SK-N-SH (cell line): Measurements from ENCODE around the gene TRMT1. TPM values are rescaled to one million over a fixed set of nuclear protein-coding genes. Genes with fewer than 3 reads are reported as not detected.

Source experiments
- CTCF ChIA-PET: fragments of 300-600, 350-600 bp; formaldehyde crosslinking; extraction: SDS; loops from one replicate; lab custom pipeline; 2021; lab: Yijun Ruan, JAX
- POLR2A ChIA-PET: fragments of 350-600 bp; sonication (Branson Sonifier 250); formaldehyde crosslinking; extraction: SDS; loops from one replicate; lab custom pipeline; 2020; ENCODE audit warnings: antibody characterized with exemption, inconsistent platforms; lab: Yijun Ruan, JAX
- DNase-seq: peaks from one replicate; pipeline ENCODE4 v3.0.0; 2012
- H2AFZ ChIP-seq: fragments of 200-600 bp; sonication (generic); 2 replicates; pipeline ENCODE4 v1.8.1; 2016; ENCODE audit warnings: antibody characterized with exemption, mild to moderate bottlenecking, low read depth
- H3F3A ChIP-seq: fragments of 200-600 bp; sonication (generic); replicated peaks from 2 replicates; pipeline ENCODE3; 2016; ENCODE audit warnings: antibody characterized with exemption, mild to moderate bottlenecking; ENCODE audit not compliant: insufficient read depth
- H3K27ac ChIP-seq, 2 experiments: fragments of 200-500 bp in 1 of 2; fragments of 200-600 bp in 1 of 2; sonication (Bioruptor generic) in 1 of 2; sonication (generic), shearing (Covaris generic) in 1 of 2; 2 replicates each; pipeline versions ENCODE4 v1.5.1 to v1.6.1; 2014 to 2016; ENCODE audit warnings: low read depth in 2 of 2, inconsistent platforms in 1 of 2, low read length in 1 of 2, mild to moderate bottlenecking in 1 of 2, mixed read lengths in 1 of 2
- H3K27me3 ChIP-seq: fragments of 200-600 bp; sonication (generic), shearing (Covaris generic); 2 replicates; pipeline ENCODE4 v1.6.1; 2016; ENCODE audit warnings: mixed run types; ENCODE audit not compliant: insufficient read depth
- H3K36me3 ChIP-seq, 2 experiments: fragments of 200-500 bp in 1 of 2; fragments of 200-600 bp in 1 of 2; sonication (Bioruptor generic) in 1 of 2; sonication (generic) in 1 of 2; replicated peaks in 1 of 2; 2 replicates each; pipeline versions ENCODE3 to v1.5.1; 2014 to 2016; ENCODE audit warnings: low read length in 1 of 2, mild to moderate bottlenecking in 1 of 2; ENCODE audit not compliant: insufficient read depth in 2 of 2, control insufficient read depth in 1 of 2
- H3K4me1 ChIP-seq, 2 experiments: fragments of 200-500 bp in 1 of 2; fragments of 200-600 bp in 1 of 2; sonication (Bioruptor generic) in 1 of 2; sonication (generic), shearing (Covaris generic) in 1 of 2; 2 replicates each; pipeline versions ENCODE4 v1.5.1 to v1.6.1; 2014 to 2016; ENCODE audit warnings: low read depth in 1 of 2, low read length in 1 of 2, mixed run types in 1 of 2; ENCODE audit not compliant: insufficient read depth in 2 of 2, control insufficient read depth in 1 of 2
- H3K4me2 ChIP-seq: fragments of 200-600 bp; sonication (generic), shearing (Covaris generic); 2 replicates; pipeline ENCODE4 v1.6.1; 2017; ENCODE audit warnings: mixed run types
- H3K4me3 ChIP-seq, 2 experiments: fragments of 200-500 bp in 1 of 2; fragments of 200-600 bp in 1 of 2; sonication (Bioruptor generic) in 1 of 2; sonication (generic), shearing (Covaris generic) in 1 of 2; 2 replicates each; pipeline versions ENCODE4 v1.5.1 to v1.8.1; 2014 to 2016; ENCODE audit warnings: low read depth in 2 of 2, inconsistent platforms in 1 of 2, low read length in 1 of 2, mild to moderate bottlenecking in 1 of 2, mixed read lengths in 1 of 2, moderate library complexity in 1 of 2
- H3K79me2 ChIP-seq: fragments of 200-600 bp; sonication (generic); 2 replicates; pipeline ENCODE4 v1.8.1; 2017; ENCODE audit warnings: mild to moderate bottlenecking; ENCODE audit not compliant: insufficient read depth
- H3K9ac ChIP-seq: fragments of 200-600 bp; sonication (generic); 2 replicates; pipeline ENCODE4 v1.6.1; 2017; ENCODE audit warnings: mixed run types
- H3K9me2 ChIP-seq: fragments of 200-600 bp; sonication (generic); 2 replicates; pipeline ENCODE4 v1.6.1; 2017; ENCODE audit warnings: mixed run types
- H3K9me3 ChIP-seq: fragments of 200-600 bp; sonication (generic); 2 replicates; pipeline ENCODE4 v1.6.1; 2017; ENCODE audit warnings: mixed run types, mild to moderate bottlenecking, moderate library complexity
- H4K20me1 ChIP-seq: fragments of 200-600 bp; sonication (generic); 2 replicates; pipeline ENCODE4 v1.6.1; 2017; ENCODE audit warnings: mild to moderate bottlenecking, mixed run types; ENCODE audit not compliant: insufficient read depth
- CHD2 ChIP-seq: fragments of 150-350 bp; IDR thresholded peaks from 2 replicates; pipeline ENCODE4 v1.6.1; 2018; ENCODE audit warnings: low read length; ENCODE audit not compliant: partially characterized antibody
- ELF1 ChIP-seq: IDR thresholded peaks from 2 replicates; pipeline ENCODE4 v1.4.0; 2012
- EP300 ChIP-seq, 2 experiments: IDR thresholded peaks; 2 replicates each; pipeline versions ENCODE4 v1.4.0 to v1.6.1; 2012; ENCODE audit warnings: borderline replicate concordance in 1 of 2, low read depth in 1 of 2, low read length in 1 of 2
- EZH2phosphoT487 ChIP-seq: fragments of 200-600 bp; sonication (generic); IDR thresholded peaks from 2 replicates; pipeline ENCODE4 v1.6.1; 2017; ENCODE audit warnings: low read depth, mixed run types, mild to moderate bottlenecking, antibody characterized with exemption, moderate library complexity, borderline replicate concordance
- FOSL2 ChIP-seq: IDR thresholded peaks from 2 replicates; pipeline ENCODE4 v1.4.0; 2012; ENCODE audit warnings: low read depth, mild to moderate bottlenecking, moderate library complexity, borderline replicate concordance
- FOXJ3 ChIP-seq: sonication (generic); formaldehyde crosslinking; IDR thresholded peaks from 2 replicates; pipeline ENCODE4 v1.5.1; 2020; ENCODE audit warnings: mild to moderate bottlenecking, missing genetic modification reagents
- GATA2 ChIP-seq: sonication (generic); formaldehyde crosslinking; IDR thresholded peaks from 2 replicates; pipeline ENCODE4 v1.5.0; 2020; ENCODE audit warnings: mild to moderate bottlenecking, missing genetic modification reagents
- IRF3 ChIP-seq: fragments of 150-350 bp; IDR thresholded peaks from 2 replicates; pipeline ENCODE4 v1.6.1; 2016; ENCODE audit warnings: mild to moderate bottlenecking, low read depth, low read length
- JUND ChIP-seq: IDR thresholded peaks from 2 replicates; pipeline ENCODE4 v1.4.0; 2012
- MEF2A ChIP-seq: IDR thresholded peaks from 2 replicates; pipeline ENCODE4 v1.4.0; 2012; ENCODE audit warnings: low read depth, borderline replicate concordance
- MXI1 ChIP-seq: IDR thresholded peaks from 2 replicates; pipeline ENCODE4 v1.6.1; 2012; ENCODE audit warnings: mild to moderate bottlenecking, low read depth, low read length, improper control_type of control experiment
- PBX3 ChIP-seq: IDR thresholded peaks from 2 replicates; pipeline ENCODE4; 2012
- POLR2AphosphoS5 ChIP-seq: IDR thresholded peaks from 2 replicates; pipeline ENCODE4 v1.6.1; 2012; ENCODE audit warnings: low read depth, low read length
- RAD21 ChIP-seq: IDR thresholded peaks from 2 replicates; pipeline ENCODE4 v1.6.1; 2012; ENCODE audit warnings: mild to moderate bottlenecking, low read length
- RCOR1 ChIP-seq: fragments of 150-350 bp; IDR thresholded peaks from 2 replicates; pipeline ENCODE4 v1.6.1; 2017; ENCODE audit warnings: antibody characterized with exemption, low read length
- REST ChIP-seq: IDR thresholded peaks from 2 replicates; pipeline ENCODE4 v1.6.1; 2012; ENCODE audit warnings: mild to moderate bottlenecking, low read depth, low read length, moderate library complexity
- RFX5 ChIP-seq: IDR thresholded peaks from 2 replicates; pipeline ENCODE4 v1.6.1; 2012; ENCODE audit warnings: mild to moderate bottlenecking, improper control_type of control experiment, low read length
- RXRA ChIP-seq: IDR thresholded peaks from 2 replicates; pipeline ENCODE4 v1.4.0; 2012; ENCODE audit warnings: low read depth, mild to moderate bottlenecking, borderline replicate concordance
- SMC3 ChIP-seq: IDR thresholded peaks from 2 replicates; pipeline ENCODE4 v1.6.1; 2012; ENCODE audit warnings: low read depth, low read length, improper control_type of control experiment
- USF1 ChIP-seq: IDR thresholded peaks from 2 replicates; pipeline ENCODE4 v1.4.0; 2012; ENCODE audit warnings: low read depth, borderline replicate concordance
- USF2 ChIP-seq: fragments of 150-350 bp; IDR thresholded peaks from 2 replicates; pipeline ENCODE4 v1.6.1; 2017; ENCODE audit warnings: antibody characterized with exemption, low read length, low read depth, borderline replicate concordance
- YY1 ChIP-seq: IDR thresholded peaks from 2 replicates; pipeline ENCODE4 v1.4.0; 2012; ENCODE audit warnings: low read depth, mild to moderate bottlenecking
- ZBTB33 ChIP-seq: IDR thresholded peaks from 2 replicates; pipeline ENCODE4 v1.4.0; 2012; ENCODE audit warnings: low read depth, borderline replicate concordance
- WGBS: methylation state at CpG from one replicate; pipeline ENCODE4 v1.1.6; 2017; ENCODE audit warnings: low lambda C conversion rate; 5-methylcytosine and 5-hydroxymethylcytosine counted together
- polyA plus RNA-seq, 3 experiments: library from polyadenylated mRNA; depleted of rRNA; stranded (reverse); fragments of >200 nt; gene quantifications; 2 replicates each; pipeline ENCODE4 v1.2.3, GENCODE V29; 2012

The TRMT1 gene
- polyA plus RNA-seq, 1 of the 3 experiments (the other 2 are of a cell fraction) = 64.9 TPM

- WGBS = 0% methylated on average over 20 of the region's 69 CpGs
- POLR2A ChIA-PET = interaction anchor here (0.5 to 2.8 kb wide), 11 partner anchors 9 to 921 kb away, joined by 3 to 73 read pairs (median 7); partner anchors contain the start of genes DAND5, GCDH and NACC1
- CTCF ChIA-PET = interaction anchor here (1.0 to 2.2 kb wide), 4 partner anchors 10 to 188 kb away, joined by 3 to 11 read pairs (median 5); no protein-coding TSS in a partner anchor
- H3K27me3 ChIP-seq = no peaks in the 10 kb centered on the region
- H3K4me1 ChIP-seq = peaks cover 4 to 22% of the 10 kb centered on the region in 2 experiments; a peak in 1 of 4 replicates
- no peaks in the 10 kb centered on the region for H3K9me3 ChIP-seq
- H3K4me2 ChIP-seq = peak overlapping the region; percentile 98
- peak overlapping the region; percentile 93 for H3K9ac ChIP-seq
- no peak overlapping the region for H2AFZ ChIP-seq
- DNase-seq = no peak
- no peaks in the 10 kb centered on the region for H3K9me2 ChIP-seq
- peaks cover 54% of the 10 kb centered on the region for H3K79me2 ChIP-seq
- H3F3A ChIP-seq = peaks cover 40% of the 10 kb centered on the region
- H3K27ac ChIP-seq = peak overlapping the region; percentile 98 to 99
- H3K36me3 ChIP-seq = peaks cover 0 to 19% of the 10 kb centered on the region in 2 experiments
- no peak for TF ChIP-seq YY1
- no peak for TF ChIP-seq POLR2AphosphoS5
- no peak for TF ChIP-seq RCOR1
- no peak for TF ChIP-seq RFX5
- no peak for TF ChIP-seq CHD2
- TF ChIP-seq MEF2A = no peak
- no peak for TF ChIP-seq EZH2phosphoT487
- TF ChIP-seq JUND = no peak
- TF ChIP-seq RAD21 = no peak
- TF ChIP-seq GATA2 = no peak
- no peak for TF ChIP-seq IRF3
- TF ChIP-seq ZBTB33 = 0 out of 2 replicates have a peak, but pooled peaks have one; percentile 10
- TF ChIP-seq USF2 = no peak
- no peak for TF ChIP-seq FOSL2
- 0 out of 2 replicates have a peak, but pooled peaks have one; percentile 7 for TF ChIP-seq ELF1
- no peak for TF ChIP-seq FOXJ3
- TF ChIP-seq RXRA = 0 out of 2 replicates have a peak, but pooled peaks have one; percentile 5
- TF ChIP-seq MXI1 = no peak; the same call in none of the 2 replicates
- TF ChIP-seq EP300 (IDR thresholded peaks at IDR 0.05; ENCODE audit: borderline replicate concordance in 1 of 2, low read depth in 1 of 2, low read length in 1 of 2) = no peak
- no peak for TF ChIP-seq USF1
- TF ChIP-seq PBX3 = no peak
- no peak; the same call in 1 of the 2 replicates for TF ChIP-seq SMC3
- TF ChIP-seq REST = no peak
- peaks cover 25% of the 10 kb centered on the region for H4K20me1 ChIP-seq
- peak overlapping the region; percentile 76 to 90 for H3K4me3 ChIP-seq
Measured at GRCh38 chr19:13153569-13154240, 37.2 kb upstream of the TRMT1 start.
